Stimulated activated naive B cell treated with anti-CD40 and anti-IgM and Interleukin-4, amounts not matched to agents 10 μg/mL and 1 μg/mL and 100 μg/mL, for 72 hours (primary cell): ENCODE measurements around the gene CEP78.
"Not testable (repeated sequence)": the region's sequence is repeated elsewhere in the genome, so short reads cannot be mapped to it uniquely, and the experiment has no call there.

ENCODE experiments used
- ATAC-seq, 2 donors: fragments of 150-1000 bp; cut with Tn5 transposase; replicated peaks; 2 replicates each; pipeline ENCODE4 v1.10.0; 2021; ENCODE audit warnings: moderate library complexity in 1 of 2
- DNase-seq: peaks from one replicate; pipeline ENCODE4 v3.0.0; 2021
- H3K27ac Mint-ChIP-seq: one replicate; pipeline ENCODE4 v1.8.0; 2022; ENCODE audit warnings: mild to moderate bottlenecking, mixed read lengths
- H3K27me3 Mint-ChIP-seq, 2 donors: one replicate each; pipeline ENCODE4 v1.8.0; 2022; ENCODE audit warnings: mixed read lengths in 2 of 2
- H3K36me3 Mint-ChIP-seq, 2 donors: one replicate each; pipeline ENCODE4 v1.8.0; 2022; ENCODE audit warnings: mixed read lengths in 2 of 2, mild to moderate bottlenecking in 1 of 2
- H3K4me1 Mint-ChIP-seq, 2 donors: one replicate each; pipeline ENCODE4 v1.8.0; 2022; ENCODE audit warnings: mixed read lengths in 2 of 2, mild to moderate bottlenecking in 1 of 2
- H3K4me3 Mint-ChIP-seq, 2 donors: one replicate each; pipeline ENCODE4 v1.8.0; 2022; ENCODE audit warnings: mild to moderate bottlenecking in 2 of 2, mixed read lengths in 2 of 2, moderate library complexity in 1 of 2
- H3K9me3 Mint-ChIP-seq, 2 donors: one replicate each; pipeline ENCODE4 v1.8.0; 2022; ENCODE audit warnings: mixed read lengths in 2 of 2, mild to moderate bottlenecking in 1 of 2

CEP78 gene

DNA sequence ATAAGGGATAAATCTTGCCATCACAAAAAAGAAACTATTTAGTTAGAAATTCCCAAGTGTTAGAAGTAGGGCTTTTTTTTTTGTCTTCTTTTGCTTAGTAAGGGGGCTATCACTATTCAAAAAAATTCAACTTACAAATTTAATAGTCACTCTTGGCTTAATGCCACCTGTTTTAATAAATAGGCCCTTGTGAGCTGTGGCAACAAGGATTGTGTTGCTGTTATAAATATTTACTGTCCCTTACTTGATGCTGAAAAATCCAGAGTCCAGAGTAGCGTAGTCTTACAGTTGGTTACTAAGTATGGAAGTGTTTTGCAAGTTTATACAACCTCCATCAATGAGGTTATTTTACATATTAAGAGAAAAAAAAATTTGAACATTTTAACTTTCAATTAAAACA, 21.4 kb upstream of the CEP78 start:
- no peaks in the 10 kb centered on the region for H3K9me3 Mint-ChIP-seq
- H3K4me3 Mint-ChIP-seq = no peak overlapping the region
- H3K27me3 Mint-ChIP-seq = no peaks in the 10 kb centered on the region
- ATAC-seq (no peak), DNase-seq (no peak)
- peaks cover 16 to 22% of the 10 kb centered on the region in 2 donors for H3K4me1 Mint-ChIP-seq
- no peaks in the 10 kb centered on the region for H3K36me3 Mint-ChIP-seq
- H3K27ac Mint-ChIP-seq = no peak overlapping the region

DNA sequence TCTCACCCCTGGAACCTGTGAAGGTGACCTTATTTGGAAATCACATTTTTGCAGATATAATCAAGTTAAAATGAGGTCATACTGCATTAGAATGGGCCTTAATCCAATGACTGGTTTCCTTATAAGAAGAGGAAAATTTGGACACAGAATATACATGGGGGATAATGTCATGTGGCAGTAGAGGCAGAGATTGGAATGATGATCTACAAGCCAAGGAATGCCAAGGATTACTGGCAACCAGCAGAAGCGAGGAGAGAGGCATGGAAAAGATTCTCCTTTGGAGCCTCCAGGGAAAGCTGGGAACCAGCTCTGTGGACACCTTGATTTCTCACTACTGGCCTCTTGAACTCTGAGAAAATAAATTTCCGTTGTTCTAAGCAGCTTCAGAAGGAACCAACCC, 20.2 kb upstream of the CEP78 start:
- peaks cover 3 to 4% of the 10 kb centered on the region in 2 donors for H3K27me3 Mint-ChIP-seq
- peaks cover 11 to 13% of the 10 kb centered on the region in 2 donors for H3K4me1 Mint-ChIP-seq
- H3K27ac Mint-ChIP-seq = no peak overlapping the region
- H3K4me3 Mint-ChIP-seq = no peak overlapping the region
- ATAC-seq = no peak
- H3K9me3 Mint-ChIP-seq = no peaks in the 10 kb centered on the region
- no peak for DNase-seq
- H3K36me3 Mint-ChIP-seq = no peaks in the 10 kb centered on the region

DNA sequence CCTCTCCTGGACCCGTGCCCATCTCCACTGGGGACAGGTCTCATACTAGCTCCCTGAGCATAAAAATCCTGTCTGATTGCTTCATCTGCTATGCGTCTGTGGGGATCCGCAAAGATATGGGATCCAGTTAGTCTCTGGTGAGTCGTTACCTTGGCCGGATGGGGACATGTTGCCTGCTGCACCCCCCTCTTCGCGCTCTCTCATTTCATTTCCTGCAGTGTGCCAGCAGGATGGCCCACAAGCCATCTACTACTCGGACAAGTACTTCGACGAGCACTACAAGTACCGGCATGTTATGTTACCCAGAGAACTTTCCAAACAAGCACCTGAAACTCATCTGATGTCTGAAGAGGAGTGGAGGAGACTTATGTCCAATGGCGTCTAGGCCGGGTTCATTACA, 17.0 kb upstream of the CEP78 start:
- no peak overlapping the region for H3K27ac Mint-ChIP-seq

DNA sequence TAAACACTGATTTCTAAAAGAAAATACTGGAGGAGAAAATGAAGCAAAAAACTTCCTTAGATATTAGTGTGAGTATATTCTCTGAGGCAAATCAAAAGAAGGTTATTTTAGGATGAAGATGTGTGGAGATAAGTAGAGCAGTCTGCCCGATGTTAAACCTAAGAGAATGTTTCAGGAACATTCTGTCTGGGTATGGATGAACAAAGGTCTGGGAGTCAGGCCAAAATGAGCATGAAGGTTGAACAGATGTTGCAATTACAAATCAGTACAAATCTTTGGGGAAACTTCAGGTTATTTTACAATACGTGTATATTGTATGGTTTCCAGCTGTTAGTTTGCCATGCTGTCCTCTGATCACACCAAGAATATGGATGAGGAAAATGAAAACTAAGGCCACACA, 14.4 kb upstream of the CEP78 start:
- Mint-ChIP-seq H3K27ac (no peak overlapping the region), H3K4me1 (peaks cover 0 to 2% of the 10 kb centered on the region in 2 donors), H3K36me3 (no peaks in the 10 kb centered on the region), H3K9me3 (peaks cover 0 to 2% of the 10 kb centered on the region in 2 donors), H3K27me3 (peaks cover 9 to 18% of the 10 kb centered on the region in 2 donors), H3K4me3 (no peak overlapping the region)
- ATAC-seq = no peak
- no peak for DNase-seq

More for the DNA sequence above, 17.0 kb upstream of the CEP78 start:
- Mint-ChIP-seq H3K9me3 (peaks cover 0 to 2% of the 10 kb centered on the region in 2 donors), H3K4me1 (peaks cover 0 to 2% of the 10 kb centered on the region in 2 donors), H3K4me3 (no peak overlapping the region), H3K36me3 (no peaks in the 10 kb centered on the region), H3K27me3 (peaks cover 9 to 18% of the 10 kb centered on the region in 2 donors)
- no peak for DNase-seq
- no peak for ATAC-seq

DNA sequence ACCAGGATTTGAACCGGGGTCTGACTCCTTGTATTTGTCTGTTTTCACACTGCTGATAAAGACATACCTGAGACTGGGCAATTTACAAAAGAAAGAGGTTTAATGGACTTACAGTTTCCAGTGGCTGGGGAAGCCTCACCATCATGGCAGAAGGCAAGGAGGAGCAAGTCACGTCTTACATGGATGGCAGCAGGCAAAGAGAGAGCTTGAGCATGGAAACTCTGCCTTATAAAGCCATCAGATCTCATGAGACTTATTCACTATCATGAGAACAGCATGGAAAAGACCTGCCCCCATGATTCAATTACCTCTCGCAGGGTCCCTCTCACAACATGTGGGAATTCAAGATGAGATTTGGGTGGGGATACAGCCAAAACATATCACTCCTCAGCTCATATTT, 14.0 kb upstream of the CEP78 start:
- not testable (repeated sequence) for H3K4me1 Mint-ChIP-seq, ATAC-seq, H3K27ac Mint-ChIP-seq, H3K4me3 Mint-ChIP-seq, H3K9me3 Mint-ChIP-seq, H3K36me3 Mint-ChIP-seq, DNase-seq
- peaks cover 9 to 18% of the 10 kb centered on the region in 2 donors for H3K27me3 Mint-ChIP-seq

GRCh38 chr9:78230761-78231160, 5.1 kb upstream of the CEP78 start:
- H3K27ac Mint-ChIP-seq = no peak overlapping the region
- H3K36me3 Mint-ChIP-seq = peaks cover 4 to 8% of the 10 kb centered on the region in 2 donors
- DNase-seq = no peak
- peaks cover 2 to 5% of the 10 kb centered on the region in 2 donors for H3K4me1 Mint-ChIP-seq
- ATAC-seq = no peak
- H3K9me3 Mint-ChIP-seq = peaks cover 0 to 5% of the 10 kb centered on the region in 2 donors
- no peaks in the 10 kb centered on the region for H3K27me3 Mint-ChIP-seq
- no peak overlapping the region for H3K4me3 Mint-ChIP-seq

DNA sequence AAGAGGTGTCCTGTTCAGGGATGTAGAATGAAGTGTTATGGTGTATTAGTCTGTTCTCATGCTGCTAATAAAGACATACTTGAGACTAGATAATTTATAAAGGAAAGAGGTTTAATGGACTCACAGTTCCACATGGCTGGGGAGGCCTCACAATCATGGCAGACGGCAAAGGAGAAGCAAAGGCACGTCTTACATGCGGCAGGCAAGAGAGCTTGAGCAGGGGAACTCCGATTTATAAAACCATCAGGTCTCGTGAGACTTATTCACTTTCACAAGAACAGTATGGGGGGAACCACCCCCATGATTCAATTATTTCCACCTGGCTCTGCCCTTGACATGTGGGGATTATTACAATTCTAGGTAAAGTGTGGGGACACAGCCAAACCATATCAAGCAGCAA, 3.4 kb upstream of the CEP78 start:
- not testable (repeated sequence) for H3K4me1 Mint-ChIP-seq, H3K27ac Mint-ChIP-seq, H3K27me3 Mint-ChIP-seq, H3K9me3 Mint-ChIP-seq, H3K4me3 Mint-ChIP-seq
- ATAC-seq (peak in 1 of 2 donors; percentile 5), DNase-seq (peak; percentile 20)
- H3K36me3 Mint-ChIP-seq = peaks cover 8 to 11% of the 10 kb centered on the region in 2 donors

- DNase-seq = no peak
- Mint-ChIP-seq H3K27ac (peak overlapping the region; percentile 31), H3K36me3 (peaks cover 16 to 22% of the 10 kb centered on the region in 2 donors), H3K4me1 (peaks cover 18 to 24% of the 10 kb centered on the region in 2 donors), H3K9me3 (peaks cover 0 to 5% of the 10 kb centered on the region in 2 donors), H3K27me3 (no peaks in the 10 kb centered on the region), H3K4me3 (peak overlapping the region; percentile 48 to 93)
- ATAC-seq = no peak
These were observed 1.1 kb upstream of the CEP78 start for GRCh38 chr9:78234810-78235209.

GRCh38 chr9:78235256-78235761, 566 bp upstream of the CEP78 start:
- Mint-ChIP-seq H3K36me3 (peaks cover 17 to 25% of the 10 kb centered on the region in 2 donors), H3K9me3 (peaks cover 0 to 5% of the 10 kb centered on the region in 2 donors), H3K27me3 (no peaks in the 10 kb centered on the region), H3K4me3 (peak overlapping the region; percentile 93 to 96), H3K4me1 (peaks cover 18 to 24% of the 10 kb centered on the region in 2 donors), H3K27ac (peak overlapping the region; percentile 96)
- DNase-seq (no peak), ATAC-seq (peak in 1 of 2 donors; percentile 1)

DNA sequence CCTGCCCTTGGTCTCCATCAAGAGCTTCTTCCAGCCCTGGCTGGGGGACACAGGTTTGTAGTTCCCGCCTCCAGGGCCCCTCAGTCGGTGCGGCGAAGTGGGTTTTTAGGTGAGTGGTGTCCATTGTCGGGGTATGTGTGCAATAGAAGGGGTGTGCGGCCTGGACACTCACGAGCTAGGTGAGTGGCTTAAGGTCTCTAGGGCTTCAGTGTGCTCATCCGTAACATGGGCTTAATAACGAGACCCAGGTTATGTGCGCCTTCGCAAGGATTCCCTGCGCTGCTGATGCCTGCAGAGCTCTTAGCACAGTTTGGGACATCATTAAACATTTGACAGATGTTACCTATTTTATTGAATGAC, 656 bp downstream of the CEP78 start:
- peaks cover 14 to 28% of the 10 kb centered on the region in 2 donors for H3K36me3 Mint-ChIP-seq
- H3K4me3 Mint-ChIP-seq = peak overlapping the region; percentile 93 to 96
- peak overlapping the region; percentile 93 for H3K27ac Mint-ChIP-seq
- DNase-seq (no peak), ATAC-seq (peak in 1 of 2 donors; percentile 15)
- H3K9me3 Mint-ChIP-seq = no peaks in the 10 kb centered on the region
- no peaks in the 10 kb centered on the region for H3K27me3 Mint-ChIP-seq
- H3K4me1 Mint-ChIP-seq = peaks cover 18 to 19% of the 10 kb centered on the region in 2 donors

DNA sequence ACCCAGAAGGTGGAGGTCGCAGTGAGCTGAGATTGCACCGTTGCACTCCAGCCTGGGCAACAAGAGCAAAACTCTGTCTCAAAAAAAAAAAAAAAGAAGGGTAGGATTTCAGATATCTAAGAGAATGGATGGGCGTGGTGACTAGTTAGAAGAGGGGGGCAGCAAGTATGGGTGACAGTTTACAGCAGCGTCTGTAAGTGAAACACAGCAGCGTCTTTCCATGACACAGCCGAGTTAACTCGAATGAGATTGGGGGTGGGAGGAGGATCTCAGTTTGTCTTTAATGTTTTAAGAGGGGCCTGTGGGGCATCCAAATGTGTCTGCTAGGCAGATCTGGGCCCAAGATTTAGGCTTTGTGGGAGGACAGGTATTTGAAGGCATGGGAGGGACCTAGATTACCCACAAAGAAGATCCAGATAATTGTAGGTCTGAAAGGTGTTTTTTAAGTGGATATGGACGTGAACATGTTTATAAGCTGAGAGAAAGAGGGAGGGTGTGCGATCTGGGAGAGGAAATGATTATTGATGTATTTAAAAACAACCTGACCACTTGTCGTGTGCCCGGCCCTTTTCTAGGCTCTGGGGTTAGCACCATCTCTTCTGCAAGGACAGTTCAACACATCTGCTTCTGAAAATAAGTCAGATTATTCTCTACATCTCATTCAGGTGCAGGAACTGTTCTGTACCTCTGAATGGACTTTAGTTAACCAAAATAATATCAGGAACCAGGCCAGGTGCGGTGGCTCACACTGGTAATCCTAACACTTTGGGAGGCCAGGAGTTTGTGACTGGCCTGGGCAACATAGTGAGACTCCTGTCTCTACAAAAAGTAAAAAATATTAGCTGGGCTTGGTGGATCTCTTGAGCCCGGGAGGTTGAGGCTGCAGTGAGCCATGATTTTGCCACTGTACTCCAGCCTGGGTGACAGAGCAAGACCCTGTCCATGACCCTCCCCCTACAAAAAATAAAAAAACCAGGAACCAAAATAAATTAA, 2.5 kb downstream of the CEP78 start:
- Mint-ChIP-seq H3K27ac (no peak overlapping the region), H3K36me3 (peaks cover 19 to 30% of the 10 kb centered on the region in 2 donors), H3K4me1 (peaks cover 18 to 19% of the 10 kb centered on the region in 2 donors), H3K9me3 (no peaks in the 10 kb centered on the region), H3K4me3 (no peak overlapping the region), H3K27me3 (no peaks in the 10 kb centered on the region)
- no peak for ATAC-seq
- no peak for DNase-seq

DNA sequence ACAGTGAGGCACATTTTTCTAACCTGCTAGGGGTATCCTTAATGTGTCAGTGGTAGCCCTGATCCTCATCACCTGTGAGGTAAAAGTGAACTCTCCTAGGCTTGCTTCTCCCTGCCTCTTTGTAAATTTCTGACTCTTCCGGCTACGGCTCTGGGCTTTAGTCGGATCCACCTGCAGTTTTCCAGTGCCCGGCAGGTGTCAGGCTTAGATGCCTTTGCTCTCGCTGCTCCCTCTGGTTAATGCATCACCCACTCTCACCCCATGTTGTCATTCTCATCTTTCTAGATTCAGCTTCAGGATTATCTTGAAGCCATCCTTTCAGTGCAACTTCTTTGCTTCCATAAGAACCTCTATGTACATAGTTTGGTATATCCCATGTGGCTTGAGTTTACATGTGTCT, 3.6 kb downstream of the CEP78 start:
- H3K27ac Mint-ChIP-seq = no peak overlapping the region
- H3K9me3 Mint-ChIP-seq = no peaks in the 10 kb centered on the region
- no peak for ATAC-seq
- no peaks in the 10 kb centered on the region for H3K27me3 Mint-ChIP-seq
- no peak overlapping the region for H3K4me3 Mint-ChIP-seq
- H3K36me3 Mint-ChIP-seq = peaks cover 24 to 33% of the 10 kb centered on the region in 2 donors
- H3K4me1 Mint-ChIP-seq = peaks cover 18 to 19% of the 10 kb centered on the region in 2 donors
- DNase-seq = no peak

GRCh38 chr9:78242041-78242440, 6.2 kb downstream of the CEP78 start:
- H3K36me3 Mint-ChIP-seq = peaks cover 34 to 44% of the 10 kb centered on the region in 2 donors
- DNase-seq (no peak), ATAC-seq (no peak)
- peaks cover 14 to 18% of the 10 kb centered on the region in 2 donors for H3K4me1 Mint-ChIP-seq
- H3K27ac Mint-ChIP-seq = no peak overlapping the region
- no peak overlapping the region for H3K4me3 Mint-ChIP-seq
- H3K9me3 Mint-ChIP-seq = no peaks in the 10 kb centered on the region
- no peaks in the 10 kb centered on the region for H3K27me3 Mint-ChIP-seq

GRCh38 chr9:78243130-78243529, 7.3 kb downstream of the CEP78 start:
- peaks cover 35 to 47% of the 10 kb centered on the region in 2 donors for H3K36me3 Mint-ChIP-seq
- H3K27me3 Mint-ChIP-seq = no peaks in the 10 kb centered on the region
- H3K4me1 Mint-ChIP-seq = peaks cover 8 to 9% of the 10 kb centered on the region in 2 donors
- H3K4me3 Mint-ChIP-seq = no peak overlapping the region
- ATAC-seq (no peak), DNase-seq (no peak)
- H3K9me3 Mint-ChIP-seq = no peaks in the 10 kb centered on the region
- H3K27ac Mint-ChIP-seq = no peak overlapping the region

- Mint-ChIP-seq H3K27ac (no peak overlapping the region), H3K4me3 (no peak overlapping the region), H3K9me3 (no peaks in the 10 kb centered on the region), H3K36me3 (peaks cover 35 to 46% of the 10 kb centered on the region in 2 donors), H3K4me1 (no peaks in the 10 kb centered on the region), H3K27me3 (no peaks in the 10 kb centered on the region)
- ATAC-seq (no peak), DNase-seq (no peak)
These were observed 9.5 kb downstream of the CEP78 start for GRCh38 chr9:78245401-78245800.
